GM06990 (cell line): Measurements from ENCODE around the gene ZPR1.

Source experiments
- DNase-seq: peaks from one replicate; pipeline ENCODE4 v3.0.0-alpha.2; 2011; ENCODE audit not compliant: insufficient read length; ENCODE audit errors: extremely low read depth
- H3K27me3 ChIP-seq: replicated peaks from 2 replicates; pipeline ENCODE4 v1.6.0; 2011; ENCODE audit warnings: low read length; ENCODE audit not compliant: control insufficient read depth, insufficient read depth
- H3K36me3 ChIP-seq: 2 replicates; pipeline ENCODE4 v1.5.1; 2011; ENCODE audit warnings: low read length; ENCODE audit not compliant: control insufficient read depth, insufficient read depth
- H3K4me3 ChIP-seq: replicated peaks from 2 replicates; pipeline ENCODE4 v1.5.1; 2011; ENCODE audit warnings: low read depth, mild to moderate bottlenecking, control low read depth, low read length
- CTCF ChIP-seq: IDR thresholded peaks from 2 replicates; pipeline ENCODE4 v1.5.1; 2011; ENCODE audit warnings: low read length, control low read depth, mild to moderate bottlenecking, inconsistent platforms; ENCODE audit not compliant: insufficient read depth, poor library complexity, severe bottlenecking

The ZPR1 gene

DNA sequence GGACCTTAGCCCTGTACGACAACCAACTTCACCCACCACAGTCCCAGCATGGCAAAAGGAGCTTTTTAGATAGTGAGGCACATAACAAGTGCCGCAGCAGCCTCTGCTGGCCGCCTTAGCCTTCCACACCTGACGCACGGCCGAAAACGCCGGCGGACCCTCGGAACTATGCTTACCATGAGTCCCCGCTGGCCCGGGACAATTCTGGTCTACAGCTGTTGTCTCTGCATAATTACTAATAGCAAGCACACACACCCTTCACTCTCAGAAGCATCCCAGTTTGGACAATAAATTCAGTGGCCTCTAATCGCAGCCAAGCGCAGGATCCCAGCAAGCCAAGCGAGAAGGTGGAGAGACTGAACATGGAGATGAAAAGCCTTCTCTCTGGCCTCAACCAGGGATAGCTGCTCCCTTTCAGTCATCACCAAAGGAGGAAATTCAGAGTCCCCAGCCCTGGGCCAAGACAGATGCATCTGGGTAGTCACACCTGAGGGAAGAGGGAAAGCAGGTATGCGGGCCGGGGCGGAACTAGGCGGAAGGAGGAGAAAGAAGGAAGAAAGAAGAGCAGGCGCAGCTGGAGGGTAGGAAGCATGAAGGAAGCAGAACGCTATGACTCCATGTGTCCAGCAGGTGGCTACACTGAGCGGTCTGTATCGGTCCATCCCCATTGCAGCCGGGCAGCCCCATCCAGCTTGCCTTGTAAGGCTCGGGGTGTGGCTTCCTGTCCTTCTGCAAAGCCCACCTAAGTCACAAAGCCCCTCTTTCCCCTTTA lies 55.4 kb downstream of the ZPR1 start:
- no peak overlapping the region for H3K4me3 ChIP-seq
- peak; percentile 87 for TF ChIP-seq CTCF

GRCh38 chr11:116731821-116732220 lies 56.0 kb downstream of the ZPR1 start:
- H3K4me3 ChIP-seq = no peak overlapping the region
- DNase-seq = no peak
- H3K27me3 ChIP-seq = no peaks in the 10 kb centered on the region
- TF ChIP-seq CTCF = no peak
- no peaks in the 10 kb centered on the region for H3K36me3 ChIP-seq

More for the DNA sequence above, 55.4 kb downstream of the ZPR1 start:
- DNase-seq = peak; percentile 61
- H3K27me3 ChIP-seq = no peaks in the 10 kb centered on the region
- H3K36me3 ChIP-seq = no peaks in the 10 kb centered on the region

GRCh38 chr11:116731097-116731761 lies 56.6 kb downstream of the ZPR1 start:
- Histone ChIP-seq H3K4me3 (no peak overlapping the region), H3K36me3 (no peaks in the 10 kb centered on the region), H3K27me3 (no peaks in the 10 kb centered on the region)
- no peak for DNase-seq
- TF ChIP-seq CTCF = no peak

DNA sequence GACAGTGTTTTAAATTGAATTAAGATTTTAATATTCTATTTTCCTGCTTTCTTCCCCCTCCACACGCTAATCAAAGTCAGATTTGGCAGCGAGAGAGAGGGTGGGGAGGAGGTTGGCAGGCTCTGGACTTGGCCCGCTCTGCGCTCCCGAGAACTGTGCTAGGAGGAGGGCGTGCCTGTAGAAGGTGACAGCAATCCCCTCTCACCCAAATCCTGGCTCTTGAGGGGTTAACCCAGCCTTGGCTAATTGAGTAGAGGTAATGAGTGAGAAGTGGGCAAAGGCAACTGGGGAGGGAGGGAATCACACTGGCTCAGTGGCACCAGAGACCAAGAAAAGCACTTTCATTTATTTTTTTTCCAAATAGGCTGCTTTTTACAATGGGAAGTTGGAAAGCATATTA lies 57.2 kb downstream of the ZPR1 start:
- Histone ChIP-seq H3K27me3 (no peaks in the 10 kb centered on the region), H3K36me3 (no peaks in the 10 kb centered on the region), H3K4me3 (no peak overlapping the region)
- no peak for DNase-seq
- TF ChIP-seq CTCF = no peak

- H3K36me3 ChIP-seq = no peaks in the 10 kb centered on the region
- H3K27me3 ChIP-seq = no peaks in the 10 kb centered on the region
- no peak for TF ChIP-seq CTCF
- DNase-seq = no peak
- H3K4me3 ChIP-seq = no peak overlapping the region
Observed at GRCh38 chr11:116730241-116730561, 57.6 kb downstream of the ZPR1 start.
